GM23248 (cell line): ENCODE results near the gene SMYD3. TPM values are rescaled to one million over a fixed set of nuclear protein-coding genes. Genes with fewer than 3 reads are reported as not detected.
A peak's percentile ranks its signal among the peaks of the same experiment; 100 is the strongest.

Source experiments
- DNase-seq: peaks from one replicate; pipeline ENCODE4 v3.0.0-alpha.2; 2015
- H2AFZ ChIP-seq: fragments of 200-600 bp; sonication (generic); 2 replicates; pipeline ENCODE4 v1.6.1; 2016; ENCODE audit warnings: antibody characterized with exemption
- H3F3A ChIP-seq: fragments of 200-600 bp; sonication (generic); 2 replicates; pipeline ENCODE4 v1.6.1; 2016; ENCODE audit warnings: mild to moderate bottlenecking, antibody characterized with exemption, mixed run types; ENCODE audit not compliant: insufficient read depth
- H3K27ac ChIP-seq: fragments of 200-600 bp; sonication (generic); 2 replicates; pipeline ENCODE4 v1.5.1; 2016; ENCODE audit warnings: mild to moderate bottlenecking
- H3K27me3 ChIP-seq: fragments of 200-600 bp; sonication (generic); replicated peaks from 2 replicates; pipeline ENCODE4 v1.6.1; 2016; ENCODE audit warnings: mild to moderate bottlenecking; ENCODE audit not compliant: insufficient read depth
- H3K36me3 ChIP-seq: fragments of 200-600 bp; sonication (generic); 2 replicates; pipeline ENCODE4 v1.6.1; 2016; ENCODE audit warnings: low read depth, mild to moderate bottlenecking
- H3K4me1 ChIP-seq: fragments of 200-600 bp; sonication (generic); 2 replicates; pipeline ENCODE4 v1.6.1; 2016; ENCODE audit warnings: mild to moderate bottlenecking; ENCODE audit not compliant: insufficient read depth
- H3K4me2 ChIP-seq: fragments of 200-600 bp; sonication (generic); one replicate; pipeline ENCODE4 v1.6.1; 2016; ENCODE audit warnings: mild to moderate bottlenecking; ENCODE audit not compliant: unreplicated experiment
- H3K4me3 ChIP-seq: fragments of 200-600 bp; sonication (generic); 2 replicates; pipeline ENCODE4 v1.5.1; 2016; ENCODE audit warnings: mild to moderate bottlenecking
- H3K79me2 ChIP-seq: fragments of 200-600 bp; sonication (generic); 2 replicates; pipeline ENCODE4 v1.6.1; 2016; ENCODE audit warnings: mild to moderate bottlenecking; ENCODE audit not compliant: insufficient read depth
- H3K9ac ChIP-seq: fragments of 200-600 bp; sonication (generic); 2 replicates; pipeline ENCODE4 v1.6.1; 2016; ENCODE audit warnings: mild to moderate bottlenecking
- H3K9me2 ChIP-seq: fragments of 200-600 bp; sonication (generic); 2 replicates; pipeline ENCODE4 v1.6.1; 2016; ENCODE audit warnings: mixed run types, mild to moderate bottlenecking, moderate library complexity; ENCODE audit not compliant: insufficient read depth
- H3K9me3 ChIP-seq: fragments of 200-600 bp; sonication (generic); one replicate; pipeline ENCODE4 v1.6.1; 2017; ENCODE audit warnings: low read depth
- H4K20me1 ChIP-seq: fragments of 200-600 bp; sonication (generic); 2 replicates; pipeline ENCODE4 v1.6.0; 2016; ENCODE audit not compliant: insufficient read depth
- EZH2 ChIP-seq: fragments of 200-600 bp; sonication (generic); IDR thresholded peaks from 2 replicates; pipeline ENCODE4 v1.6.1; 2018; ENCODE audit warnings: antibody characterized with exemption, mild to moderate bottlenecking; ENCODE audit not compliant: insufficient read depth, poor library complexity, severe bottlenecking
- EZH2phosphoT487 ChIP-seq: fragments of 200-600 bp; sonication (generic); IDR thresholded peaks from 2 replicates; pipeline ENCODE4 v1.6.1; 2018; ENCODE audit warnings: antibody characterized with exemption, moderate library complexity, mild to moderate bottlenecking, low read depth; ENCODE audit not compliant: insufficient read depth
- WGBS, 2 experiments: methylation state at CpG; one replicate each; pipeline ENCODE4 v1.1.6; 2015 to 2017; ENCODE audit warnings: low lambda C conversion rate in 2 of 2, low coverage in 1 of 2; ENCODE audit errors: missing lambda C conversion rate in 2 of 2; 5-methylcytosine and 5-hydroxymethylcytosine counted together
- in situ Hi-C: fragments of 300-500 bp; cut with MboI; formaldehyde crosslinking; loops from 2 replicates; pipeline ENCODE4 v1.15.0; 2020
- polyA plus RNA-seq: library from polyadenylated mRNA; unstranded; fragments of >200 nt; fragmentation: Nextera tagmentation; extraction: Ambion mirVana; gene quantifications from 2 replicates; pipeline ENCODE4 v1.2.1, GENCODE V29; 2016
- total RNA-seq: library from RNA; depleted of rRNA; stranded (reverse); fragments of >200 nt; shearing (Covaris generic); gene quantifications from 2 replicates; pipeline ENCODE4 v1.2.3, GENCODE V29; 2014

SMYD3 gene
- total and polyA plus RNA-seq, 2 experiments from 2014 or later = 32.1 to 44.8 TPM

DNA sequence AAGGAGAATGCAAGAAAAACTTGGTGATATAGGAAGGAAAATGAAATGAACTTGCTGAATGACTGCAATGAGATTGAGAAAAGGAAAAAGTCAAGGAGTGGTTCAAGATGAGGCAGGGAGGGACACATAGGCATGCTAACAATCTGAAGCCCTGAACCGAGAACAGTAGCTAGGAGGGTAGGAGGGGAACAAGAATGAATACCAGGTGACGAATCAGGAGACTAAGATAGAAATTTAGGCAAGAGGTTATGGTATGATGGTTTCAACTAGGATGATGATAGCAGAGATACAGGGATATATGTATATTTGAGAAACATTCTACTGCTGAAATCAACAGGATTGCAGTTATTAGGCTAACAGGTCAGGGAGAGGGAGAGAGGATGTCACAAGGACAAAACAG lies 44.1 kb downstream of the SMYD3 start:
- H3K27me3 ChIP-seq = no peaks in the 10 kb centered on the region
- H3K4me2 ChIP-seq = no peak overlapping the region
- in situ Hi-C loops = loop anchor here (25.0 kb wide), 2 partner anchors 451 to 1326 kb away; no protein-coding TSS in a partner anchor
- H3K9ac ChIP-seq = no peak overlapping the region
- H3K4me1 ChIP-seq = peaks cover 9% of the 10 kb centered on the region
- H3K36me3 ChIP-seq = no peaks in the 10 kb centered on the region
- no peak overlapping the region for H3K4me3 ChIP-seq
- WGBS, 2 experiments = 71 to 87% methylated on average over 2 of the region's 2 CpGs
- H4K20me1 ChIP-seq = no peaks in the 10 kb centered on the region
- no peak for TF ChIP-seq EZH2phosphoT487
- no peaks in the 10 kb centered on the region for H3K9me3 ChIP-seq
- H3K27ac ChIP-seq = no peak overlapping the region
- DNase-seq = no peak
- H3K9me2 ChIP-seq = no peaks in the 10 kb centered on the region
- H2AFZ ChIP-seq = no peak overlapping the region
- peaks cover 1% of the 10 kb centered on the region for H3K79me2 ChIP-seq
- H3F3A ChIP-seq = no peaks in the 10 kb centered on the region

GRCh38 chr1:246460406-246460805 lies 46.7 kb downstream of the SMYD3 start:
- H3K27me3 ChIP-seq = no peaks in the 10 kb centered on the region
- DNase-seq = peak; percentile 7
- no peaks in the 10 kb centered on the region for H3K9me3 ChIP-seq
- no peaks in the 10 kb centered on the region for H4K20me1 ChIP-seq
- no peak overlapping the region for H3K4me3 ChIP-seq
- H3K36me3 ChIP-seq = no peaks in the 10 kb centered on the region
- H3K27ac ChIP-seq = no peak overlapping the region
- H3K9me2 ChIP-seq = no peaks in the 10 kb centered on the region
- H3K9ac ChIP-seq = no peak overlapping the region
- peaks cover 9% of the 10 kb centered on the region for H3K4me1 ChIP-seq
- peaks cover 7% of the 10 kb centered on the region; the same call in 1 of the 2 replicates for H3K79me2 ChIP-seq
- in situ Hi-C loops = loop anchor here (25.0 kb wide), 2 partner anchors 448 to 1323 kb away; no protein-coding TSS in a partner anchor
- H2AFZ ChIP-seq = no peak overlapping the region
- WGBS, 2 experiments = 93 to 100% methylated on average over 1 of the region's 1 CpG
- no peaks in the 10 kb centered on the region; the same call in 1 of the 2 replicates for H3F3A ChIP-seq
- H3K4me2 ChIP-seq = no peak overlapping the region
- no peak for TF ChIP-seq EZH2
- no peak for TF ChIP-seq EZH2phosphoT487

- Histone ChIP-seq H3K4me2 (no peak overlapping the region), H3K4me3 (no peak overlapping the region), H4K20me1 (no peaks in the 10 kb centered on the region), H3K4me1 (peaks cover 16% of the 10 kb centered on the region), H3K9me3 (no peaks in the 10 kb centered on the region), H3K9ac (no peak overlapping the region), H3K79me2 (peaks cover 7% of the 10 kb centered on the region; the same call in 1 of the 2 replicates), H3F3A (no peaks in the 10 kb centered on the region; the same call in 1 of the 2 replicates), H3K27ac (no peak overlapping the region), H3K36me3 (no peaks in the 10 kb centered on the region), H3K27me3 (no peaks in the 10 kb centered on the region), H3K9me2 (no peaks in the 10 kb centered on the region), H2AFZ (no peak overlapping the region)
- WGBS, 2 experiments = 93 to 94% methylated on average over 14 of the region's 14 CpGs
- TF ChIP-seq EZH2phosphoT487 (no peak), EZH2 (no peak)
- in situ Hi-C loops = loop anchor here (25.0 kb wide), 2 partner anchors 447 to 1322 kb away; no protein-coding TSS in a partner anchor
- DNase-seq = no peak
These were observed 47.9 kb downstream of the SMYD3 start for GRCh38 chr1:246459221-246459620.

GRCh38 chr1:246455476-246455875 lies 51.6 kb downstream of the SMYD3 start:
- DNase-seq = no peak
- Histone ChIP-seq H3K4me3 (no peak overlapping the region), H3K9me2 (no peaks in the 10 kb centered on the region), H3K27me3 (no peaks in the 10 kb centered on the region), H3K4me2 (no peak overlapping the region), H4K20me1 (no peaks in the 10 kb centered on the region), H3K9me3 (no peaks in the 10 kb centered on the region), H3K9ac (no peak overlapping the region), H2AFZ (no peak overlapping the region), H3K4me1 (peaks cover 7% of the 10 kb centered on the region; the same call in 1 of the 2 replicates), H3K27ac (no peak overlapping the region), H3K36me3 (no peaks in the 10 kb centered on the region), H3F3A (no peaks in the 10 kb centered on the region; the same call in 1 of the 2 replicates), H3K79me2 (peaks cover 12% of the 10 kb centered on the region)
- TF ChIP-seq EZH2phosphoT487 (no peak), EZH2 (no peak)
- WGBS, 2 experiments = 70 to 82% methylated on average over 1 of the region's 1 CpG
- in situ Hi-C loops = loop anchor here (25.0 kb wide), 2 partner anchors 443 to 1318 kb away; no protein-coding TSS in a partner anchor

GRCh38 chr1:246454655-246455054 lies 52.4 kb downstream of the SMYD3 start:
- H3K9ac ChIP-seq = 0 out of 2 replicates have a peak overlapping the region, but pooled peaks have one; percentile 6
- H3F3A ChIP-seq = no peaks in the 10 kb centered on the region; the same call in 1 of the 2 replicates
- H3K27ac ChIP-seq = no peak overlapping the region
- DNase-seq = no peak
- no peak overlapping the region for H3K4me3 ChIP-seq
- H3K4me1 ChIP-seq = peaks cover 7% of the 10 kb centered on the region; the same call in 1 of the 2 replicates
- no peaks in the 10 kb centered on the region for H3K9me3 ChIP-seq
- in situ Hi-C loops = loop anchor here (25.0 kb wide), 2 partner anchors 442 to 1317 kb away; no protein-coding TSS in a partner anchor
- H3K4me2 ChIP-seq = peak overlapping the region; percentile 7
- no peaks in the 10 kb centered on the region for H3K27me3 ChIP-seq
- H3K79me2 ChIP-seq = peaks cover 12% of the 10 kb centered on the region
- H2AFZ ChIP-seq = no peak overlapping the region
- no peaks in the 10 kb centered on the region for H4K20me1 ChIP-seq
- no peak for TF ChIP-seq EZH2
- no peak for TF ChIP-seq EZH2phosphoT487
- H3K9me2 ChIP-seq = no peaks in the 10 kb centered on the region
- no peaks in the 10 kb centered on the region for H3K36me3 ChIP-seq
